ENCODE data around the gene SLC36A3. TPM values are rescaled to one million over a fixed set of nuclear protein-coding genes. Genes with fewer than 3 reads are reported as not detected.

SLC36A3 gene
- total RNA-seq, 1 experiment from 2014 or later = not detected

DNA sequence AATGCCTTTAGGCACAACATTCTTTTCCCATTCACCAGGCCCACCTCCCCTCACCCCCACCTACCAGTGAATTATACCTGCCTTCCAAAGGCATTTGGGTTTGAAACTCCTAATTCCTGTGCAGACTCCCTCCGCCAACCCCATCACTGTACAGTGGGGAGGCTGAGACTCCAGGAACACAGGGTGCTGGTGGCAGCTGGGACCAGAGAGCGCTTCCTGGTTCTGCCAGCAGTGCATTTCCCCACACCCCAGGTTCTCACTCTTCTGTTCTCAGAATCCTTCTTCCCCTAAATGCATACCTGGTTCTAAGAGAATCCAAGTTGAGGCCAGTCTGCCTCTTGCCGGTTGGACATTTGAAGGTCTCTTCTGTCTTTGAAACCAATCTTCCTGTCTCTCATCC is 22.7 kb upstream of the SLC36A3 start:
- intact Hi-C loops (cut with micrococcal nuclease) = no loop called here
- RAD21 ChIA-PET (ENCODE audit: low non-redundant PET in 1 of 2, low total read pairs in 2 of 2, uncharacterized antibody in 2 of 2, unreplicated experiment in 2 of 2) = no interaction called here

More for the DNA sequence above, 22.7 kb upstream of the SLC36A3 start:
- H3K27ac ChIP-seq (ENCODE audit: low read depth, low read length) = no peak overlapping the region
- H3K4me1 ChIP-seq (ENCODE audit: control insufficient read depth in 1 of 2, insufficient read depth in 2 of 2, low read length in 2 of 2) = no peaks in the 10 kb centered on the region
- BruUV-seq (replicated peaks) = no TSS peak
- no peaks in the 10 kb centered on the region for H3K9me2 ChIP-seq (ENCODE audit: insufficient read depth)
- POLR2A ChIA-PET = no interaction called here
- H3K27me3 ChIP-seq (ENCODE audit: insufficient read depth, low read length) = 0 out of 2 replicates have a peak, but pooled peaks cover 5% of the 10 kb centered on the region
- DNase-seq (ENCODE audit: low read depth, low spot score) = no peak
- H3K36me3 ChIP-seq (ENCODE audit: control insufficient read depth in 1 of 2, insufficient read depth in 2 of 2, low read length in 2 of 2) = no peaks in the 10 kb centered on the region
- no peak overlapping the region for H3K4me3 ChIP-seq (replicated peaks in 1 of 2; ENCODE audit: low read depth in 1 of 2, low read length in 2 of 2)
- no peak overlapping the region for H3K9ac ChIP-seq (ENCODE audit: low read length)
- TF ChIP-seq, protein P1, sequence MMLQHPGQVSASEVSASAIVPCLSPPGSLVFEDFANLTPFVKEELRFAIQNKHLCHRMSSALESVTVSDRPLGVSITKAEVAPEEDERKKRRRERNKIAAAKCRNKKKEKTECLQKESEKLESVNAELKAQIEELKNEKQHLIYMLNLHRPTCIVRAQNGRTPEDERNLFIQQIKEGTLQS (IDR thresholded peaks at IDR 0.05) = no peak
- TF ChIP-seq YY1 (IDR thresholded peaks at IDR 0.05; ENCODE audit: extremely low read depth, insufficient replicate concordance, low read depth, low read length) = no peak
- no peak for TF ChIP-seq SIN3A (IDR thresholded peaks at IDR 0.05; ENCODE audit: low read depth)
- no peak for TF ChIP-seq RAD21 (IDR thresholded peaks at IDR 0.05; ENCODE audit: low read depth)
- TF ChIP-seq SRF (IDR thresholded peaks at IDR 0.05; ENCODE audit: low read depth) = no peak
- TF ChIP-seq ZNF274 (IDR thresholded peaks at IDR 0.05; ENCODE audit: low read depth, low read length) = no peak
- TF ChIP-seq, protein P2, sequence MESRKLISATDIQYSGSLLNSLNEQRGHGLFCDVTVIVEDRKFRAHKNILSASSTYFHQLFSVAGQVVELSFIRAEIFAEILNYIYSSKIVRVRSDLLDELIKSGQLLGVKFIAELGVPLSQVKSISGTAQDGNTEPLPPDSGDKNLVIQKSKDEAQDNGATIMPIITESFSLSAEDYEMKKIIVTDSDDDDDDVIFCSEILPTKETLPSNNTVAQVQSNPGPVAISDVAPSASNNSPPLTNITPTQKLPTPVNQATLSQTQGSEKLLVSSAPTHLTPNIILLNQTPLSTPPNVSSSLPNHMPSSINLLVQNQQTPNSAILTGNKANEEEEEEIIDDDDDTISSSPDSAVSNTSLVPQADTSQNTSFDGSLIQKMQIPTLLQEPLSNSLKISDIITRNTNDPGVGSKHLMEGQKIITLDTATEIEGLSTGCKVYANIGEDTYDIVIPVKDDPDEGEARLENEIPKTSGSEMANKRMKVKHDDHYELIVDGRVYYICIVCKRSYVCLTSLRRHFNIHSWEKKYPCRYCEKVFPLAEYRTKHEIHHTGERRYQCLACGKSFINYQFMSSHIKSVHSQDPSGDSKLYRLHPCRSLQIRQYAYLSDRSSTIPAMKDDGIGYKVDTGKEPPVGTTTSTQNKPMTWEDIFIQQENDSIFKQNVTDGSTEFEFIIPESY (IDR thresholded peaks at IDR 0.05; ENCODE audit: extremely low read depth, insufficient replicate concordance, low read length) = no peak
- no peak for TF ChIP-seq EZH2 (IDR thresholded peaks at IDR 0.05)
- TF ChIP-seq CEBPB (IDR thresholded peaks at IDR 0.05; ENCODE audit: low read depth) = no peak
- TF ChIP-seq, protein P3, sequence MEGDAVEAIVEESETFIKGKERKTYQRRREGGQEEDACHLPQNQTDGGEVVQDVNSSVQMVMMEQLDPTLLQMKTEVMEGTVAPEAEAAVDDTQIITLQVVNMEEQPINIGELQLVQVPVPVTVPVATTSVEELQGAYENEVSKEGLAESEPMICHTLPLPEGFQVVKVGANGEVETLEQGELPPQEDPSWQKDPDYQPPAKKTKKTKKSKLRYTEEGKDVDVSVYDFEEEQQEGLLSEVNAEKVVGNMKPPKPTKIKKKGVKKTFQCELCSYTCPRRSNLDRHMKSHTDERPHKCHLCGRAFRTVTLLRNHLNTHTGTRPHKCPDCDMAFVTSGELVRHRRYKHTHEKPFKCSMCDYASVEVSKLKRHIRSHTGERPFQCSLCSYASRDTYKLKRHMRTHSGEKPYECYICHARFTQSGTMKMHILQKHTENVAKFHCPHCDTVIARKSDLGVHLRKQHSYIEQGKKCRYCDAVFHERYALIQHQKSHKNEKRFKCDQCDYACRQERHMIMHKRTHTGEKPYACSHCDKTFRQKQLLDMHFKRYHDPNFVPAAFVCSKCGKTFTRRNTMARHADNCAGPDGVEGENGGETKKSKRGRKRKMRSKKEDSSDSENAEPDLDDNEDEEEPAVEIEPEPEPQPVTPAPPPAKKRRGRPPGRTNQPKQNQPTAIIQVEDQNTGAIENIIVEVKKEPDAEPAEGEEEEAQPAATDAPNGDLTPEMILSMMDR (IDR thresholded peaks at IDR 0.05 in 2 of 3, conservative IDR thresholded peaks at IDR 0.05 in 1 of 3; ENCODE audit: borderline replicate concordance in 1 of 3, insufficient read depth in 1 of 3, low read depth in 2 of 3, low read length in 2 of 3) = no peak
- no peak for TF ChIP-seq EGR1 (IDR thresholded peaks at IDR 0.05; ENCODE audit: low read depth)
- no peak for TF ChIP-seq JUND (IDR thresholded peaks at IDR 0.05)
- no peak for TF ChIP-seq SP1 (IDR thresholded peaks at IDR 0.05; ENCODE audit: low read depth)
- no peaks in the 10 kb centered on the region for H3K9me3 ChIP-seq (ENCODE audit: control insufficient read depth in 1 of 2, insufficient read depth in 1 of 2, low read depth in 1 of 2, low read length in 2 of 2)
- CTCF ChIA-PET = no interaction called here
- H3K79me2 ChIP-seq (ENCODE audit: insufficient read depth, low read length) = no peaks in the 10 kb centered on the region
- ATAC-seq = no peak
- H4K20me1 ChIP-seq (ENCODE audit: insufficient read depth) = no peaks in the 10 kb centered on the region
- H2AFZ ChIP-seq (ENCODE audit: low read depth, low read length, poor library complexity, severe bottlenecking) = no peak overlapping the region
- no peak overlapping the region for H3K4me2 ChIP-seq (ENCODE audit: low read length)
